GM10248 (cell line): ENCODE data around the gene SPINK14.

Experiments
- CTCF ChIA-PET: fragments of 300-600 bp; sonication (Branson Sonifier 250); formaldehyde crosslinking; extraction: SDS; loops from one replicate; lab custom pipeline; 2021; ENCODE audit warnings: antibody characterized with exemption; lab: Yijun Ruan, JAX
- POLR2A ChIA-PET: fragments of 350-650 bp; sonication (Branson Sonifier 250); formaldehyde crosslinking; extraction: SDS; loops from one replicate; lab custom pipeline; 2020; ENCODE audit warnings: antibody characterized with exemption; lab: Yijun Ruan, JAX
- DNase-seq: peaks from one replicate; pipeline ENCODE4 v3.0.0; 2012; ENCODE audit errors: extremely low spot score
- CTCF ChIP-seq: IDR thresholded peaks from 2 replicates; pipeline ENCODE4 v1.5.1; 2012; ENCODE audit warnings: mild to moderate bottlenecking, low read depth; ENCODE audit errors: extremely low read depth, missing control alignments, control extremely low read depth

The SPINK14 gene

DNA sequence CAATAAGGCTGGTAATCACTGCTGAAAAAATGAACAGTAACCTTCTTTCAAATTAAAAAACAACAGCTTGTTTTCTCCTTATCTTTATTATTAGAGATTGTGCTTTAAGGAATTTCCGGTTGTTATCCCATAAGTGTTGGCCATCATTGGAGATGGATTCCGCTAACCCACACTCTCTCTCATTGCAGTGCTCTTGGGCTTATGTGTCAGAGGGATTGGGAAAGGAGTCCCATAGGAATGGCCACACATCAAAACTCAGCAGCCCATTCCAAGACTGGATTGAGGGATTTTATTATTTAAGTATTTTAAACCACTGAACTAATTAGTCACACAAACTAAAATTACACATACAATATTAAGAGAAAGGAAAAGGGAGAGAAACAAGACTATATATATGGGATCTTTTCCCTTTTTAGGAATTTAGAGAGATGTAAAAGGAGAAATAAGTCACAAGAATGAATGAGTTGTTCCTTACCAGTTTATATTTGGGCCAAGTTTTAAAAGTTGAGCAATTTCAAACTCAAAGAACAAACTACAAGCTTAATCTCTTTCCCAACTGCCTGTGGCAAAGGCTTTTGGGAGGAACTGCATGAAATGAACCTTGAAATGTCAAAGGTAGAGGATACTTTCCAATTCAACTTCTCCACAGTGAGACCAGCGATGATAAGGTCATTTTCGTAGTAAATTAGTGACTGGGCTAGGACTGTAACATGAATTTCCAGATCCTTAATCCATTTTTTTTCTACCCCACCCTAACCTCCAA, 36.9 kb downstream of the SPINK14 start:
- no peak for DNase-seq
- POLR2A ChIA-PET: no interaction called here
- TF ChIP-seq CTCF: no peak
- CTCF ChIA-PET: no interaction called here

DNA sequence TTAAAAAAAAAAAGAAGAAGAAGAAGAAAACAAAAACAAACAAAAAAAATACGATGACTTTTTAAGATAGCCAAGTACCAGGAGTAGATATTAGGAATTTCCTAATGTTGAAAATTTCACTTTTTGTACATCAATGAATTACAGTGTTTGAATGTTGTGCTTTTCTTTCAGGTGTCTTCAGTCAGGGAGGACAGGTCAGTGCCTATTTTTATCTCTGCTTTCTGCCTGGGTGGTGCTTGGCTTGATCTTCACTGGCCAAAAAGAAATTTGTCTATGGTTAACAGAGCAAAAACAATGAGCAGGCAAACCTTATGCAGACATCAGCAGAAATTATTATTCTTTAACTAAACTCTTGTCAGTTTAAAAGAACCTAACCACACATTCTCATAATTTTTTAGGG, 37.5 kb downstream of the SPINK14 start:
- CTCF ChIA-PET: no interaction called here
- no peak for TF ChIP-seq CTCF
- POLR2A ChIA-PET: no interaction called here
- DNase-seq: no peak

DNA sequence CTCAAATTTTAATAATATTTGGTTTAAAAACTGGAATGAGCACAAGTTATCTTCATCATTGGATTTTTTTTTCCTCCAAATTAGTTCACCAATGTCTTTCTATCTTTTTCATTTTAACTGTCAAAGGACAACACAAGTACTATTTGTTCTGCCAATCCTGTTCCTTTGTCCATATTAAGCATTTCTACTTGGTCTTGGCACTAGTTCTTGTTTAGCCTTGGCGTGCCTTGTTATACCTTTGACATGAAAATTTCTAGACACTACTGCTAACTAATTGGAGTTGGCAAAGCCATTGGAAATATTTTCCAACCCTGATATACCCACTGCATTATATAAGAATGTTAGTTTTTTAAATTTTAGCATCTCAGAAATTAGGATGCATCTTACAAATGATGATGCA, 38.3 kb downstream of the SPINK14 start:
- ChIA-PET CTCF (no interaction called here), POLR2A (no interaction called here)
- TF ChIP-seq CTCF: no peak
- no peak for DNase-seq

DNA sequence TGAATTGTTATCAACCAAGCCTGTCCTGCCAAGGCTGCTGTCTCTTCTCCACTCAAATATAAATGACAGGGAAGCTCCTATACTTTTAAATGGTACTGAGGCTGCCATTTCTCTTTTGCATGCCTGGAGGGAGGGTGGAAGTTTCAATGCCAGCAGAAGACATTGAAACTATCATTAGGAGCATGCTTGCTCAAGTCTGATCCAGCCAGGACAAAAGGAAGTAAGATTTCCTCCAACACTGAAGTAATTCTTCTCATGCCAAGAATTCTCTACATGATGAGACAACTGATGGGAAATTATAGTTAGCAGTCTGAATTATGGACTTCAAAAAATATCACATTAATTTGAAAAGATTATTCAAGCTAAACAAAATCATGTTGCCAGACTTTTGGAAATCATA, 39.9 kb downstream of the SPINK14 start:
- no peak for TF ChIP-seq CTCF
- ChIA-PET CTCF (interaction anchor here (1.4 kb wide), 1 partner anchor 9 kb away, joined by 3 read pairs; no protein-coding TSS in a partner anchor), POLR2A (no interaction called here)
- DNase-seq: no peak

GRCh38 chr5:148209151-148209770, 40.9 kb downstream of the SPINK14 start:
- TF ChIP-seq CTCF: no peak
- ChIA-PET POLR2A (no interaction called here), CTCF (interaction anchor here (1.4 kb wide), 1 partner anchor 8 kb away, joined by 3 read pairs; no protein-coding TSS in a partner anchor)
- no peak for DNase-seq

DNA sequence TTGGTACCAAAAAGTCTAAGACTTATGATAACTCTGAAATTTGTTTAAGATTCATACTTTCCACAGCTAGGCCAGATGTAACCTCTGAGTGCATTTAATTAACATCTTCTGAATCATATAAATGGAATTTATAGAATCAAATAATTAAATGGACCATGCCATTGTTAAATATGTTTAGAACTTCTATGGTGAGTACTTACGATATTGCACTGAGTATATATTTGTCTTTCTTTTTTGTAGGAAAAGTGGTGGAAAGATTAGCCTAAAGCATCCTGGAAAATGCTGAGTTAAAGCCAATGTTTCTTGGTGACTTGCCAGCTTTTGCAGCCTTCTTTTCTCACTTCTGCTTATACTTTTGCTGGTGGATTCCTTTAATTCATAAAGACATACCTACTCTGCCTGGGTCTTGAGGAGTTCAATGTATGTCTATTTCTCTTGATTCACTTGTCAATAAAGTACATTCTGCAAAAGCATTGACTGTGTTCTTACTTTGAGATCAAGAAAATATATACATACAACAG, 46.4 kb downstream of the SPINK14 start:
- DNase-seq: no peak

More for the DNA sequence above, 46.4 kb downstream of the SPINK14 start:
- ChIA-PET CTCF (no interaction called here), POLR2A (no interaction called here)
- no peak for TF ChIP-seq CTCF
